ENCODE measurements around the gene SLC16A13. TPM values are rescaled to one million over a fixed set of nuclear protein-coding genes. Genes with fewer than 3 reads are reported as not detected.
"Not testable (repeated sequence)": the region's sequence is repeated elsewhere in the genome, so short reads cannot be mapped to it uniquely, and the experiment has no call there.

The SLC16A13 gene
- total RNA-seq, 1 donor from 2014 or later, result 0.82 TPM

DNA sequence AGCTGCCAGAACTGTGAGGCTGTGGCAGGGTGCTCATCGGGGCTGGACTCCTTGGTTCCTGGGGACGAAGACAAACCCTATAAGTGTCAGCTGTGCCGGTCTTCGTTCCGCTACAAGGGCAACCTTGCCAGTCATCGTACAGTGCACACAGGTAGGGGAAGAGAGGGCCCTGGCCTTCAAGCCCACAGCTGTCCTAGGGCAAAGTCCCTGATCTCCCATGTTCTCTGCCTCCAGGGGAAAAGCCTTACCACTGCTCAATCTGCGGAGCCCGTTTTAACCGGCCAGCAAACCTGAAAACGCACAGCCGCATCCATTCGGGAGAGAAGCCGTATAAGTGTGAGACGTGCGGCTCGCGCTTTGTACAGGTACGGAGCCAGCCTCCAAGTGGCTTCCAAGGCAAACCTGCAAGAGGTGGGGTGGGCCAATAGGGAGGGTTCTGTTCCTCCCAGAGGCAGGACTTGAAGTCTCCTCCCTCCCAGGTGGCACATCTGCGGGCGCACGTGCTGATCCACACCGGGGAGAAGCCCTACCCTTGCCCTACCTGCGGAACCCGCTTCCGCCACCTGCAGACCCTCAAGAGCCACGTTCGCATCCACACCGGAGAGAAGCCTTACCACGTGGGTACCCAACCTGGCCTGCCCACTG lies 9.2 kb upstream of the SLC16A13 start:
- DNase-seq (ENCODE audit: low spot score in 2 of 2) (no peak), FAIRE-seq (no peak)

DNA sequence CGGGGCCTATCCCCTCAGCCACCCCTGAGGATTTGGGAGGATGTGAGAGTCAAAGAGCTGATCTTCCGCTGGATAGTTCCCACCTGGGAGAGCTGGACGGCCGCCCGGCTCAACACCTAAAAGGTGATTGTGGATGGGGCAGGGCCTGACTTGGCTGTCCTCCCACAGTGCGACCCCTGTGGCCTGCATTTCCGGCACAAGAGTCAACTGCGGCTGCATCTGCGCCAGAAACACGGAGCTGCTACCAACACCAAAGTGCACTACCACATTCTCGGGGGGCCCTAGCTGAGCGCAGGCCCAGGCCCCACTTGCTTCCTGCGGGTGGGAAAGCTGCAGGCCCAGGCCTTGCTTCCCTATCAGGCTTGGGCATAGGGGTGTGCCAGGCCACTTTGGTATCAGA lies 8.5 kb upstream of the SLC16A13 start:
- FAIRE-seq, result no peak
- no peak for DNase-seq (ENCODE audit: low spot score in 2 of 2)

DNA sequence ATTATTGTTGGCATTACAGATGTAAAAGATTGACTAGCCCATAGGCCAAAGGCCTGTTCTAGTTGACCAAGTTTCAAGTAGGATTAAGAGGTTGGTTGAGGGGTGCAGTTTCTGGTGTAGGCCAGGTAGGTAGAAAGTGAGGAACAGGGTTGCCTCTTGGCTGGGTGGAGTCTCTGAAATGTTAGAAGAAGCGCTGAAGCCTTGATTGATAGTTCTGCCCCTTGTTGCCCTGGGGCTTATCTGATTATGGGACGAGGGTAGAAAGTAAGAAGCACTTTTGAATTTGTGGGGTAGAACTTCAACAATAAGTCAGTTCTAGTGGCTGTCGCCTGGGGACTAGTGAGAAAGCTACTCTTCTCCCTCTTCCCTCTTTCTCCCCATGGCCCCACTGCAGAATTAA lies 6.7 kb upstream of the SLC16A13 start:
- no peak for FAIRE-seq

DNA sequence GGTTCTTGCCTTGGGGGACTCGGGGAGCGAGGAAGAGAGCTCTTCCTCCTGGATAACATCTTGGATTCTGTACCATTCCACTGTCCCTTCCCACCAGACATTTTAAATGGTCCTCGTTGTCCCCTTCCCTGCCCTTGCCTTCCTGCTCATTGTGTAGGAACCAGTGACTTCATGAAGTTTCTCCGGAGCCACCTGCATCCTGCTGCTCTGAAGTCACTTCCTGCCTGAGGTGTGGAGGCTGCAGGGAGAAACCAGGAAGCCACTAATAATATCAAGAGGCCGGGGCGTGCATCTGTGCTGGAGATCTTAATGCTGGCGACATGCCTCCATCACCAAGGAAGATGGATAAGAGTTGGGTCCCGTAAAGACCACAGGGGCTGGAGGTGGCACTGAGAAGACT lies 6.2 kb upstream of the SLC16A13 start:
- FAIRE-seq, result no peak

More for the DNA sequence above, 6.7 kb upstream of the SLC16A13 start:
- no peak for DNase-seq (ENCODE audit: low spot score in 2 of 2)

DNA sequence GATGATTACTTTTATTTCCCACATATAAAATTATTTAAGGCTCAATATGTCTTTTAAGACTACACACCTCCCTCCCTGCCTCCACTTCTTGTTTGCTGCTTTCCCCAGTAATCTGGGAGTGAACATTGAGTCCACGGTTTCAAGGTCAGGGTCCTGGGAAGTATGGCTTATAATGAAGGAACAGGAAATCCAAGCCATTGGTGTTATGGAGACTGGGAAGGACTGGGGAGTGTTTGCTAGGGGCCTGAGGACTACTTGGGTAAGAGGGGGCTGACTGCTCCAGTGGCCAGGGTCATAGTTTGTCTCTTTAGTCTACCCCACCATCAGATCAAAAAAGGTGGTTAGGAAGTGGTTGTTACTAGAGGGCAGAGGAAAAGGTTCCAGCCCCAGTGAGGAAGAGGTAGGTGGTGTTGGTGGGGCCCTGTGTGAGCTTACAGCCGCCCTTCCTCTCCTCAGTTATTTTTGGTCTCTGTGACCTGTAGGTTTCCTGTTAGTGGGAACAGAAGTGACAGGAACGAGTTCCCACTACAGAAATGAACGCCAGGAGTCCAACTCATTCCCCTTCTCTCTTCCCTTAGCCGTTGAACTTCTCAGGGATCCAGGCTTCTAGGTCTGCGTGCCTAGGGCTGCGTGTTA lies 742 bp upstream of the SLC16A13 start:
- DNase-seq (ENCODE audit: low spot score in 2 of 2) (no peak), FAIRE-seq (no peak)

More for the DNA sequence above, 6.2 kb upstream of the SLC16A13 start:
- no peak for DNase-seq (ENCODE audit: low spot score in 2 of 2)

DNA sequence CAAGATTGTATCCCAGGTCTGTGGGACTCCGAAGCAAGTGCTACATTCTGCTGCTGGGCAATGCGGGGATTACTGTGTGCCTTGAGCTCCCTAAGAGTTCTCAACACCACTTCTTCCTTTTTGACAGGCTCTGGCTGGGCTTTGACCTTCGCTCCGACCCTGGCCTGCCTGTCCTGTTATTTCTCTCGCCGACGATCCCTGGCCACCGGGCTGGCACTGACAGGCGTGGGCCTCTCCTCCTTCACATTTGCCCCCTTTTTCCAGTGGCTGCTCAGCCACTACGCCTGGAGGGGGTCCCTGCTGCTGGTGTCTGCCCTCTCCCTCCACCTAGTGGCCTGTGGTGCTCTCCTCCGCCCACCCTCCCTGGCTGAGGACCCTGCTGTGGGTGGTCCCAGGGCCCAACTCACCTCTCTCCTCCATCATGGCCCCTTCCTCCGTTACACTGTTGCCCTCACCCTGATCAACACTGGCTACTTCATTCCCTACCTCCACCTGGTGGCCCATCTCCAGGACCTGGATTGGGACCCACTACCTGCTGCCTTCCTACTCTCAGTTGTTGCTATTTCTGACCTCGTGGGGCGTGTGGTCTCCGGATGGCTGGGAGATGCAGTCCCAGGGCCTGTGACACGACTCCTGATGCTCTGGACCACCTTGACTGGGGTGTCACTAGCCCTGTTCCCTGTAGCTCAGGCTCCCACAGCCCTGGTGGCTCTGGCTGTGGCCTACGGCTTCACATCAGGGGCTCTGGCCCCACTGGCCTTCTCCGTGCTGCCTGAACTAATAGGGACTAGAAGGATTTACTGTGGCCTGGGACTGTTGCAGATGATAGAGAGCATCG lies 2.4 kb downstream of the SLC16A13 start:
- FAIRE-seq, result no peak
- DNase-seq (ENCODE audit: low spot score in 2 of 2), result no peak

DNA sequence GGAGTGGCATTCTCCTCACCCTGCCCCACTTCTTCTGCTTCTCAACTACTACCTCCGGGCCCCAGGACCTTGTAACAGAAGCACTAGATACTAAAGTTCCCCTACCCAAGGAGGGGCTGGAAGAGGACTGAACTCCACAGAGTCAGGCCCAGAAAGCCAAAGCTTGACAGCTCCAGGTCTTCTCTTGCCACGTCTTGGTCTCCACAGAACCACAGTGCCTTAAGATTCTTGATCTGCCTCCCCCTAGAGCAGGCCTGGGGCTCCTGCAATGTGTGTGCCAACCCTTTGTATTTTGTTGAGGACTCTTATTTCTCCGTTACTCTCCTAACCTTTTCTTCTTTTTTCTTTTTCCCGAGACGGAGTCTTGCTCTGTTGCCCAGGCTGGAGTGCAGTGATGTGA lies 4.0 kb downstream of the SLC16A13 start:
- FAIRE-seq, result no peak
- peak in 1 of 2 donors; percentile 15 for DNase-seq (ENCODE audit: low spot score in 2 of 2)

DNA sequence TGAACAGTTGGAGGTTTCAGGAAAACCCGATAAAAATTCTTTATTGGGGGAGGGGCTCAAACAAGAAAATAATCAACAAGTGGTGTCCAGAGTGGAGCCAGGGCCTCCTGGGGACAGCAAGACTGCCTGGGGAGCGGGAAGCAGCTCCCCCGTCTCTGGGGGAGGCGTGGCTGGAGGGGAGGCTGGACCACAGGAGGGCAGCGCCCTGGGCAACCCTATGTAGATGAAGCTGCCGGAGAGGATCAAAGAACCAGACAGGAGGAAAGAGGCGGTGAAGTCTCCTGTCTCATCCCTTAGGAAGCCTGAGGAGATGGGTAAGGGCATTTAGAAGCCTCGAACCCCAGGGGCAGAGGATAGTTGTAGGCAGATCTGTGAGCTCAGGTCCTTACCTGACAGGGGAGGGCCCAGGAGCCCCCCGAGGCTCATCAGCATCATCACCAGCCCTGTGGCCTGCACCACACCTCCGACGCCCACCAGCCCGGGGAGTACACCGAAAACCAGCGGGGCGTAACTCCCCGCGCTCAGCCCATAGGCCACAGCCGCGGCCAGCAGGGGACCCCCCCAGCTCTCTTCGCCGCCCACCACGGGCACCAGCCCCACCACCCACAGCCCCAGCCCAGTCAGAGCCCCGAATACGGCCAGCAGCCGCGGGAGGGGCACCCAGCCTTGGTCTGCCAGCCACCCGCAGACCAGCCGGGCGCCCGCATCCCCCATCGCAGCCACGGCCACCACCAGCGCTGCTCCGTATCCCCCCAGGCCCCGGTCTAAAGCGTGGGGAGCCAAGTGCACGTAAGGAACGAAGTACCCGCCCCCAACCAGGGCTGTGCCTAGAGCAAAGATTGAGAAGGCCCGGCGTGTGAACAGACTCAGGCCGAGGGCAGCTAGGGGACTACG lies 6.0 kb downstream of the SLC16A13 start:
- DNase-seq (ENCODE audit: low spot score in 2 of 2), result peak in 1 of 2 donors; percentile 40

DNA sequence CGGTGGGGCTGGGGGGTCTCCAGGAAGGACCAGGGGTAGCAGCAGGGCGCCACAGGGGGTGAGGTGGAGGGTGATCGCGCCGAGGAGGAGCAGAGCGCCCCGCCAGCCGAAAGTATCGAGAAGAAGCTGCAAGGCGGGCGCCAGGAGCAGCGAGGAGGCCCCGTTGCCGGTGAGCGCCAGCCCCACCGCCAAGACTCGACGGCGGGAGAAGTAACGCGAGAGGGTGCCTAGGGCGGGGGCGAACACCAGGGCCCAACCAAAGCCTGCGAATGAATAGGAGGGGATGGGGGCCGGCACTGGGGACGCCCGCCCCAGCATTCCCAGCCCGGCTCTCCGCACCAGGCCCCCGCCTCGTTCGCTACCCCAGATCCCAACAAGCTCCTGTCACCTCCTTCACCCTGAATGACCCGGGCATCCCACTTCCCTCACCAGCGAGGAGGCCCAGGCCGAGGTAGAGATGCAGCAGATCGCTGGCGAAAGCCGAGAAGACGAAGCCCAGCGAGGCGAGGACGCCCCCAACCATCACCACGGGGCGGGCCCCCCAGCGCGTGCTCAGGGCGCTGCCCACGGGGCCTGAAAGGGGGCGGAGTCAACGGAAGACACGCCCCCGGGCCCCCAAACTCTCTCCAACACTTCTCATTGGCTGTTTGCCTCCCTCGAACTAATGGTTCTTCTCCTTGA lies 6.8 kb downstream of the SLC16A13 start:
- FAIRE-seq (no peak), DNase-seq (ENCODE audit: low spot score in 2 of 2) (peak in 1 of 2 donors; percentile 35)

More for the DNA sequence above, 6.0 kb downstream of the SLC16A13 start:
- no peak for FAIRE-seq

DNA sequence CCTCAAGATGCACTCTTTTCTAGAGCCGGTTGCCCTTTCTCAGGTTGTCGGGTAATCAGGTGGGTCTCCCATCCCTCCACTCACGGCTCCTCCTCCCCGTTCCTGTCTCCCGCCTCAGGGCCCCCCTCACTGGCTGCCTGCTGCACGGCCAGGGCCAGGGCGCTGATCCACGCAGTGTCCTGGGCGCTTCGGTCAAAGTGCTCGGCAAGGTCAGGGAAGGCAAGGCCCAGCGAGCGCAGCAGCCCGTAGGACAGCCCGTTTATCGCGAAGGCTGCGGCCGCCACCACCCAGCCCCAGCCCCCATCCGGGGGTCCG lies 7.3 kb downstream of the SLC16A13 start:
- DNase-seq (ENCODE audit: low spot score in 2 of 2), result peak in 1 of 2 donors; percentile 22
- FAIRE-seq, result no peak

DNA sequence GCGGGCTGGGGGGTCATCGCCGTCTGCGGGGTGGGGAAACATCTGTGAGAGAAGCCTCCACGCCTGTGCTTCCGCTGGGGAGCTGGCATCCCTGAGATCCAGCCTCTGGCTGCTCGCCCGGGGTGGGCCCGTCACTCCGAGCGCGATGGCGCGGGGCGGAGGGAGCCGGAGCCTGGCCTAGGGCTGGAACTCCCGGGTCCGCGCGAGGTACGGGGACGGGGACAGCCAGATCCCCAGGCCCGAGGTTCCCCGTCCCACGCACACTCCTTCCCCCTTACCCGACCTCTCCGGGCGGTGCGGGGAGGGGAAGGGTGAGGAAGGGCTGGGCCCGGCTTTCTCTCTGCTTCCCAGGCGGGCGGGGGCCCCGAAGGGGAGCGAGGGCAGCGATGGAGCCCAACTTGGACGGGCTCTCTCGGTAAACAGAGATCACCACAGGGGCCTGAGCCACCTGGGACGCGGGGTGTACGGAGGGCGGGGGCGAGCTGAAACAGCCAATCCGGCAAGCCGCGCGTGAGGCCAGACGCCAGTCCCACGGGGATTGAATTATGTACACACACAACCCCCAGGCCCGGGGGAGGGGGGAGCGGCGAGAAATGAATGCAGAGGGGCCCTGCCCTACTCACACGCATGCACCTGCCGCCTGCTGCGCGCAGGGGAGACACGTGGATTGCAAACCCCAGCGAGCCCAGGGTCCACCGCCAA lies 7.8 kb downstream of the SLC16A13 start, which contains the start of gene SLC16A11:
SLC16A11 (minus strand) TSS at position 596 of the 702 bp plus-strand sequence; CDS start at position 17, 579 bp downstream.
- FAIRE-seq, result no peak

DNA sequence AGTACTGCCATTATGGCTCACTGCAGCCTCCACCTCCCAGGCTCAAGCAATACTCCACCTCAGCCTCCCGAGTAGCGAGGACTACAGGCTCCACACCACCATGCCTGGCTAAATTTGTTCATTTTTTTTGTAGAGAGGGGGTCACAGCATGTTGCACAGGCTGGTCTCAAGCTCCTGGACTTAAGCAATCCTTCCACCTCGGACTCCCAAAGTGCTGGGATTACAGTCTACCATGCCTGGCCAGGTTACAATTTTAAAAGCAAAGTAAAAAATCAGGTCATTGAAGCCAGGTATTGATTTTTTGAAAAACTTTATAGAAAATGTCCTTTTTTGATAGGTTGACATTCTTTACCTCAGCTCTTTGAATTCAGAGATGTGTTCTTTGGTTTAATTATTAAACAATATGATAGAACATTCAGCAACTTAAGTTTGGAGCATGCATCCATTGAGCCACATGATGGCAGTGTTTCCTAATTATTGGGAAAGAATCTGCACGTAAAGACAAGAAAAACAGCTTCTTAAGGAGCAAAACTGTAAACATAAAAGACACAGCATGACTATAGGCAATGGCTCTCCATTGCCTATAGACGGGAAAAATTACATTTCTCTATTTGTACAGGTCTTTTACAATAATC lies 9.8 kb downstream of the SLC16A13 start:
- DNase-seq (ENCODE audit: low spot score in 2 of 2), result no peak
- FAIRE-seq, result peak; percentile 51

More for the DNA sequence above, 7.8 kb downstream of the SLC16A13 start, which contains the start of gene SLC16A11:
- peak in 1 of 2 donors; percentile 34 for DNase-seq (ENCODE audit: low spot score in 2 of 2)

DNA sequence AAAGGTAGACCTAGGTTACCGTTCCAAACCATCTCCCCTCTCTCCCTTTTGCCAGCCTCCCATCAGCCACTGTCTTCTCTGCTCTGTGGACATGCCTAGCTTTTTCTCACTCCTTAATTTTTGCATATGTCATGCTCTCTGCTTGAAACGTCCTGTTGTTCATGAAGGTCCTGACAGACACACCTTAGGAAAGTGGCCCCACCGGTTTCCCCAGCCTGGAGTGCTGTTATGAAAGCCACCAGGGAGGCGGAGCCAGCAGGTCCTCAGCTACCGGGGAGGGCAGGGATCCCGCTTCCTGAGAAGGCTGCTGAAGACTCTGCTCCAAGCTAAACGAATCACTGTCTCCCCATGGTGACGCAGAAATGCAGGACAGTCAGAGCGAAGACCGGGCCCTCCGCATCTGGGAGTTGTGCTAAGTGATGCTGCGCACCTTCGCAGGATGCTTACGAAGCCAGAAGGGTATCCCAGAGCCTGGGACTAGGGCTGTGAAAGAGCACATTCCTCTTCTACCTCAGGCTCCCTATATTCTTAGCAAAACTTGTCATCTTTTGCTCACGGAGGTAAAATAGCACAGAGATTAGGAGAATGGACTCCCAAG lies 10.4 kb downstream of the SLC16A13 start:
- no peak for FAIRE-seq
- DNase-seq (ENCODE audit: low spot score in 2 of 2), result no peak

DNA sequence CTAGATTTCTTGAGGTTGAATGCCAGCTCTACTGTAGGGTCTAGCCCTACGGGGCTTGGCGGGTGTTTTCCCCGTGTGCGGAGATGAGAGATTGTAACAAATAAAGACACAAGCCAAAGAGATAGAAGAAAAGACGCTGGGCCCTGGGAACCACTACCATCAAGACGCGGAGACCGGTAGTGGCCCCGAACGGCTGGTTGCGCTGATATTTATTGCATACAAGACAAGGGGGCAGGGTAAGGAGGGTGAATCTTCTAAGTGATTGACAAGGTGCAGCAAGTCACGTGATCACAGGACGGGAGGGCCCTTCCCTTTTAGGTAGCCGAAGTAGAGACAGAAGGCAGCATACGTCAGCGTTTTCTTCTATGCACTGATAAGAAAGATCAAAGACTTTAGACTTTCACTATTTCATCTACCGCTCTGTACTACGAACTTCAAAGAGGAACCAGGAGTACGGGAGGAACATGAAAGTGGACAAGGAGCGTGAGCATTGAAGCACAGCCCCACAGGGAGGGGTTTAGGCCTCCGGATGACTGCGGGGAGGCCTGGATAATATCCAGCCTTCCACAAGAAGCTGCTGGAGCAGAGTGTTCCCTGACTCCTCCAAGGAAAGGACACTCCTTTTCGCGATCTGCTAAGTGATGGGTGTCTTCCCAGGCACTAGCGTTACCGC lies 11.0 kb downstream of the SLC16A13 start:
- not testable (repeated sequence) for FAIRE-seq; DNase-seq (ENCODE audit: low spot score in 2 of 2)

DNA sequence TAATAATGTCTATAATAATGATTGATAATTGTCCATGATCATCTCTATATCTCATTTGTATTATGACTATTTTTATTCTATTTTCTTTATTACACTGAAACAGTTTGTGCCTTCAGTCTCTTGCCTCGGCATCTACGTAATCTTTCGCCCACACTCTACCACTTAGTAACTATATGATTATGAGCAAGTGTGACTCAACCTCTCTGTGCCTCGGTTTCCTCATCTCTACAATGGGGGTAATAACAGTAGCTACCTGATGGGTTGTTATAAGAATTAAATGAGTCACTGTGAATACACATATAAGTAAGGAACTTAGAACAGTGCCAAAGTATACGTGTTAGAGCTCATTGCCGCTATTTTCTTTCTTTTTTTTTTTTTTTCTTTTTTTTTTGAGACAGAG lies 11.8 kb downstream of the SLC16A13 start:
- DNase-seq (ENCODE audit: low spot score in 2 of 2), result no peak

DNA sequence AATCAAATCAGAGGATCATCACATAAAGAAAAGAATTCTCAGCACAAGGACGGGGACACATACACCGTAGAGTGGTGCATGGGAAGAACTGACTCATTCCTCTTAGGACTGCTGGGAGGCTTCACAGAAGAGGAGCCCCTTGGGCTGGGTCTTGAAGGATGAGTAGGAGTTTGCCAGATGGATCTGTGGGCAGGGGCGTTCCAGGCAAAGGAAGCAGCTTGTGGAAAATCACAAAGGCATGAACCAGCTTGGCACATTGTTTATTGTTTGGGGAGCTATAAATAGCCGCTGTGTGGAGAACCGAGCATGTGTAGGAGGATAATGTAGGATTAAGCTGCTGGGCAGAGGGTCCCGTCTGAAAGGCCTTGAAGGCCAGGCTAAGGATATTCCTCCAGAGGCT lies 13.2 kb downstream of the SLC16A13 start:
- FAIRE-seq (no peak), DNase-seq (ENCODE audit: low spot score in 2 of 2) (no peak)

More for the DNA sequence above, 11.8 kb downstream of the SLC16A13 start:
- FAIRE-seq, result no peak

DNA sequence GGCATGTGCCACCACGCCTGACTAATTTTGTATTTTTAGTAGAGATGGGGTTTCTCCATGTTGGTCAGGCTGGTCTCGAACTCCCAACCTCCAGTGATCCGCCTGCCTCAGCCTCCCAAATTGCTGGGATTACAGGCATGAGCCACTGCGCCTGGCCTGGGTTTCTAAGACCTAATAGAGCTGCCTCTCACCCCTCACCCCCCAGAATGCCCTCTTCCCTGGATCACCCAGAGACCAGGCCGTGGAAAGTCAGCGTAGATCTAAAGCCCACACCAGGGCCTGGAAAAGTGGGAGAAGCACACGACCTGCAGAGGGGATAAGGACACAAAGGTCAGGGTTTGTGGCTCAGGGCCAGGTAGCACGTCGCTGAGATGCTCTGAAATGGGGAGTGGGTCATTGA lies 14.8 kb downstream of the SLC16A13 start:
- not testable (repeated sequence) for FAIRE-seq

More for the DNA sequence above, 14.8 kb downstream of the SLC16A13 start:
- not testable (repeated sequence) for DNase-seq (ENCODE audit: low spot score in 2 of 2)
